GM18907 (cell line): ENCODE measurements around the gene TNPO2.

ENCODE experiments used
- ATAC-seq: cut with Tn5 transposase; IDR thresholded peaks from one replicate; pipeline ENCODE4 v1.9.1; 2021; ENCODE audit warnings: mild to moderate bottlenecking, moderate library complexity; ENCODE audit not compliant: unreplicated experiment

TNPO2 gene

GRCh38 chr19:12723641-12724426 is at the start of gene TNPO2:
TSS of gene TNPO2 (minus strand) at chr19:12723932. CDS start at chr19:12720977, 2,955 bp downstream.
- no peak for ATAC-seq

- ATAC-seq = no peak
Measured at GRCh38 chr19:12772323-12772722, 48.6 kb upstream of the TNPO2 start.

DNA sequence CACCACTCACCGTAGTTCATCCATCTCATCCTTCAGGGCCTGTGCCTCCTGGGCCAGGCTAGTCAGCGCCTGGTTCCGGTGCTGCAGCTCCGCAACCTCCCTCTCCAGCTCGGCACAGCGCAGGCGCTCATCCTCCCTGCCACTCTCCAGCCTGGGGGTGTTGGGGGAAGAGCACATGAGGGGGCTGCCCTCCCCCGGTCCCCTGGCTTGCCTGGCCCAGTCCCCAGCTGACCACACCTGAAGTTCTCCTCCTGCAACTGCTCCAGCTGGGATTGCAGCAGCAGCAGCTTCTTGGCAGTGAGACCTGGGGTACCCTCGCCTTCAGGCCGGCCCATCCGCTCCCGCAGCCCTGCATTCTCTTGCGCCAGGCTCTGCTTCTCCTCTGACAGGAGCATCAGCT is 47.2 kb upstream of the TNPO2 start:
- no peak for ATAC-seq

DNA sequence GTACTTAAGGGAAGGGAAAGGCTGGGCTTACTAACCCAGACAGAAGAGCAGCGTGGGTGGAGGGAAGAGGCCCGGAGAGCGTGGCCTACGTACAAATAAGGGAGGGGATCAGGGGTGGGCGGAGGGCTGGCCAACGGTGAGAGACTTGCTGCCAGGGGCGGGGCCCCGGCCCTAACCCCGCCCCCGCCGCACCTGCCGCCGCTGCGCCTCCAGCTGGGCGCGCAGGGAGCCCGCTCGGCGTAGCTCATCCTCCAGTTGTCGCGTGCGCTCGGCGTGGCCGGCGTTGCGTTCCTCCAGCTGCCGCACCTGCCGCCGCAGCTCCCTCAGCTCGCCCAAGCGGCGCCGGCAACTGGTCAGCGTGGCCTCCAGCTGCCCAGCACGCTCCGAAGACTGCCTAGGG is 46.0 kb upstream of the TNPO2 start:
- ATAC-seq = no peak

GRCh38 chr19:12767666-12768065 is 43.9 kb upstream of the TNPO2 start:
- ATAC-seq = no peak

DNA sequence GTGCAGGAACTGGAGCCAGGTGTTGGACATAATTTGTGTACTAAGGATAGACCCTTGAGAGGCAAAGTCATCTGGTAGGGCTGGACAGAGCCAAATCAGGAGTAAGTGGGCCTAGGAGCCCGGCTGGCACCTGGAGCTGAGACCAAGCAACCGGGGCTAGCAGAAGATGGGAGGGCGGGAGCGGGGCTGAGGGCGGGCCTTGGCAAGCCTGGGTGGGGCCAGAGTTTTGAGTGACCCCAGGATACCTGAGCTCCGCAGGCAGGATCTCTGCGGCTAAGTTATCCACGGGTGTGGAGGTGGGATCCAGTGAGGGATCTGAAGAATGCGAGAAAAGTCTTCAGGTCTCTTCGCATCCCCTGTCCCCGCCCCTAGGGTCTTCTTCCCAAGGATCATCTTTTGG is 43.4 kb upstream of the TNPO2 start:
- ATAC-seq = no peak

- ATAC-seq = no peak
Measured at GRCh38 chr19:12766051-12766521, 42.4 kb upstream of the TNPO2 start.

DNA sequence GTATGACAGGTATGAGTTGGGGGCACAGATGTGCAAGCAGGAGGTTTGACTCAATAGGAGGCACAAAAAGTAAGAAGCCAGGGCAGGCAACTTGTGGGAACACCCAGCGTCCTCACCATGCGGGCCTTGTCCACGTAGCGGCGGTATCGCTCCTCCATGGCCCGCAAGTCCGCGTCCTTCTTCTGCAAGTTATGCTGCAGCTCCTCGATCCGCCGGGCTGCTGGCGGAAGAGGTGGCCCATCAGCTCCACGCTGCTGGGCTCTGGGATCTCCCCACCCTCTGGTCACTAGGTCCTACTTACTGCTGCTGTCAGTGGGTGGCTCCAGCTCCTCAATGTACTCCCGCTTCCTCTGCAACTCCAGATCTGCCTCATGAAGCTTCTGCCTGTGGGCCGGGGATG is 41.0 kb upstream of the TNPO2 start:
- ATAC-seq = no peak

DNA sequence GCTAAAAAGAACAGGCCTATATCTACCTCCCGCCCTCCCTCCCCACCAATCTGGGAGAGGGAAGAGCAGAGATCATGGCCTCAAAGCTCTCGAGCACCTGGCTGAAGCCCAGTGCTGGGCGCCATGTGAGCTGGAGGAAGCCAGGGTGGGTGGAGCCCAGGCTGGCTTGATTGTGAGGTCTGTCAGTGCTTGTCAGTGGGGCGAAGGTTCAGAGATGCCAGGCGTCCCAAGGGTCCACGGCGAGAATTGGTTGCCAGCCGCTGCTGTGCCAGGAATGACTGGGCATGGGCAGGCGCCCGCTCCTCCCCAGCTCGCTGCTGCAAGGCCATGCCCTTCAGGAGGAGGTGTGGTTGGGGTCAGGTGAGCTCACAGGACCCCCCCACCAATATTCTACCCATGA is 39.4 kb upstream of the TNPO2 start:
- no peak for ATAC-seq

GRCh38 chr19:12759686-12760085 is 36.0 kb upstream of the TNPO2 start:
- no peak for ATAC-seq

- no peak for ATAC-seq
Measured at GRCh38 chr19:12757544-12758274, 34.0 kb upstream of the TNPO2 start.

GRCh38 chr19:12756150-12756883 is 32.6 kb upstream of the TNPO2 start:
- no peak for ATAC-seq

DNA sequence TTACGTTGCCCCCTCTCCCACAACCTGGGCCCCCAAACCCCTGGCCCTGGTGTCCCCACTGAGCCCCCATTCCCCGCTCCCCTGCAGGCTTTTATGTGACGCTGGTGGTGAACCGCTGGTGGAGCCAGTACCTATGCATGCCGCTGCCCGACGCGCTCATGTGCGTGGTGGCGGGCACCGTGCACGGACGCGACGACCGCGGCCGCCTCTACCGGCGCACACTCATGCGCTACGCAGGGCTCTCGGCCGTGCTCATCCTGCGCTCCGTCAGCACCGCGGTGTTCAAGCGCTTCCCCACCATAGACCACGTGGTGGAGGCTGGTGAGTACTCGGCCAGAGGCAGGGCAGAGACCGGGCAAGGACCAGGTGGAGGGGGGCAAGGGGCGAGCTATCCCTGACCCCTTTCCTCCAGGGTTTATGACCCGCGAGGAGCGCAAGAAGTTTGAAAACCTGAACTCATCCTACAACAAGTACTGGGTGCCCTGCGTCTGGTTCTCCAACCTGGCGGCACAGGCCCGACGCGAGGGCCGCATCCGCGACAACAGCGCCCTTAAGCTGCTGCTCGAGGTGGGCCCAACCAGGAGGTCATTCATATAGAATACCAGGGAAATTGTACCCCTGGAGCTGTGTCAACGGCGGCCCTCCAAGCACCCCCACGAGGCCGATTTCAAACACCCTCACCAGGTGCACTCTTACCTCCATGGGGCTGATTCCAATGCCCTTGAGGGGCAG is 30.9 kb upstream of the TNPO2 start:
- no peak for ATAC-seq

GRCh38 chr19:12752056-12752781 is 28.5 kb upstream of the TNPO2 start:
- no peak for ATAC-seq

GRCh38 chr19:12751635-12752034 is 27.9 kb upstream of the TNPO2 start, which contains the start of gene BEST2:
TSS of gene BEST2 (plus strand) at chr19:12751791. CDS start at chr19:12752593, 802 bp downstream.
- ATAC-seq = no peak

- no peak for ATAC-seq
Measured at GRCh38 chr19:12750851-12751250, 27.1 kb upstream of the TNPO2 start.

DNA sequence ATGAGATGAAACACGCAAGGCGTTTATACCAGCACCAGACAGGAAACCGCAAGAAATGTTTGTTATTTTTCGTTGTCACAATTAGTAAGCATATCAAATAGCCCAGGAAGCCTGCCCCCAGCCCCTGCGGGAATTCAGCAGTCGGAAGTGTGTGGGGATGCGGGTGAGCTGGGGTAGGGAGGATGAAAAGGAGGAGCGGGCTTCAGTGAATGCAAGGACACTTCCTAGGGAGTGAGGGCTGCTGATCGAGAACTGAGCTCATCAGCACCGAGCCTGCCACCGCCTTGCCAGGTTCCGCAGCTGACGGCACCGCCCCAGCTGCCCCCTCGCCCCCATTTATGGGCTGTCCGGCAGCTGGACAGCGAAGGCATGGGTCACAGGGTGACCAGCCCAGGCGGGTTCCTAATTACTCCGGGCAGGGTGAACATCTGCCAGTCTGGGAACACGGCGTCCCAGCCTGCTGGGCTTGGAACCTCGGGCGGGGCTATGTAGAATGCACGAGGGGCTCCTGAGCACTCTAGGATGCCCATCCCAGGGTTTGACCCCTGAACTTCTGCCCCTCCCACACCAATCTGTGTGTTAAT is 26.3 kb upstream of the TNPO2 start:
- no peak for ATAC-seq

- no peak for ATAC-seq
Measured at GRCh38 chr19:12748489-12748888, 24.8 kb upstream of the TNPO2 start.

- no peak for ATAC-seq
Measured at GRCh38 chr19:12745166-12745897, 21.6 kb upstream of the TNPO2 start.
